ENCODE measurements around the gene PTGR1.
"Not testable (repeated sequence)": the region's sequence is repeated elsewhere in the genome, so short reads cannot be mapped to it uniquely, and the experiment has no call there.

PTGR1 gene

GRCh38 chr9:111610845-111611244 is 11.4 kb upstream of the PTGR1 start:
- no peak for DNase-seq

DNA sequence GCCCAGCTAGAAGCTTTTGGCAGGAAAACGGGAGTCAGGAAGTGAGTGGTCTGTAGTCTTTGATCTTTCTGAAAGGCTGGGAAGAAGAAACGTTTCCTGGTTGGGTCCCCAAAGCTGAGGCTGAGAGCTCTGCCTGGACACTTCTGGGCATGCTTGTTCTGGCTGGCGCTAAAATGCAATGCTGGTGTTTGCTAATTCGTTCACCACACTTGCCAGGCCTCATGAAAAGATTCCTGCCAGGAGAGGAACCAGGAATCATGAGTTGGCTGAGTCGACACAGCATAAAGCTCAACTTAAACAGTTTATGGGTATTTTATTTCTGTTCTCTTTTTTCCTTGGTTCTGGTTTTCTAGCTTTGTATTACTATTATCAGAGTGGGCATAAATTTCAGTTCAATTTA is 10.7 kb upstream of the PTGR1 start:
- no peak for DNase-seq

- DNase-seq = no peak
Measured at GRCh38 chr9:111605041-111605559, 5.7 kb upstream of the PTGR1 start.

DNA sequence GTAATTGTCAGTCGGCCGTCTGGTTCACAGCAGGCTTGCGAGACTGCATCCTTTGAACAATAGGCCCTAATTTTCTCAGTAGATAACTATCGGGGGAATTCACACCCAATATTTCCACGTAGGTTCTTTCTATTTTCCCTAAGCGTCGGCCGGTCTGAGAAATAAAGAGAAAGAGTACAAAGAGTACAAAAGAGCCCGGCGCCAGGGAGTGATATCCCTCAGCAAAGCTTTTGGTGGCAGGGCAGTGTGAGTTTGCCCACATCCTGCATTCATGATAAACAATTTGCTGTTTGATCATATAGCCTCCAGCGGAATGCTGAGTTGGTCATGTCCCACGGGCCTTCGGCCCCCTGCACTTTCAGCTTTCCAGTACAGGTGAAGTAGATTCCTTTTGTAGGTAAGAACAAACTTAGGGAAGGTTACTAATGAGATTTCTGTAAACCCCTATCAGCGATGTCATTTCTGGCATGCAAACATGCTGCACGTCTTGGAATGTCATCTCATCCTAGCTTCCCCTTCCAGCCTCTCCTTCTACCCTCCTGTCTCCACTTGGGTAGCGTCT is 4.7 kb upstream of the PTGR1 start:
- no peak for DNase-seq

DNA sequence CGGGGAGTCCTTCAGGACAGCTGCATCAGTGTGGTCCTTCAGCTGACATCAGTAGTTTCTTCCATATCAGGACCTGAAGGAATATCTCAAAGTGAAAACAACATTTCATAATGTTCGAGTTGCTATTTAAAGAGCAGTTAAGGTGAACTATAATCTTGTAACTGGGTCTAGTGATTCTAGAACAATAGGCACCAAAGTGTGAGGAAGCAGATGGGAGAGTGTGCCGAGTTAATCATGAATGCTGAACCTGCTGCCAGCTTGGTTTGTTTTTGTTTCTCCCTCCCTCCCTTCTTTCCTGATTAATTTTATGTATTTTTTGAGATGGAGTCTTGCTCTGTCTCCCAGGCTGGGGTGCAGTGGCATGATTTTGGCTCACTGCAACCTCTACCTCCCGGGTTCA is 3.6 kb upstream of the PTGR1 start:
- DNase-seq = no peak

- DNase-seq = peak; percentile 17
Measured at GRCh38 chr9:111601237-111602018, 2.0 kb upstream of the PTGR1 start.

GRCh38 chr9:111599955-111600343 is 502 bp upstream of the PTGR1 start:
- no peak for DNase-seq

- peak; percentile 26 for DNase-seq
Measured at GRCh38 chr9:111598733-111599091, 735 bp downstream of the PTGR1 start.

DNA sequence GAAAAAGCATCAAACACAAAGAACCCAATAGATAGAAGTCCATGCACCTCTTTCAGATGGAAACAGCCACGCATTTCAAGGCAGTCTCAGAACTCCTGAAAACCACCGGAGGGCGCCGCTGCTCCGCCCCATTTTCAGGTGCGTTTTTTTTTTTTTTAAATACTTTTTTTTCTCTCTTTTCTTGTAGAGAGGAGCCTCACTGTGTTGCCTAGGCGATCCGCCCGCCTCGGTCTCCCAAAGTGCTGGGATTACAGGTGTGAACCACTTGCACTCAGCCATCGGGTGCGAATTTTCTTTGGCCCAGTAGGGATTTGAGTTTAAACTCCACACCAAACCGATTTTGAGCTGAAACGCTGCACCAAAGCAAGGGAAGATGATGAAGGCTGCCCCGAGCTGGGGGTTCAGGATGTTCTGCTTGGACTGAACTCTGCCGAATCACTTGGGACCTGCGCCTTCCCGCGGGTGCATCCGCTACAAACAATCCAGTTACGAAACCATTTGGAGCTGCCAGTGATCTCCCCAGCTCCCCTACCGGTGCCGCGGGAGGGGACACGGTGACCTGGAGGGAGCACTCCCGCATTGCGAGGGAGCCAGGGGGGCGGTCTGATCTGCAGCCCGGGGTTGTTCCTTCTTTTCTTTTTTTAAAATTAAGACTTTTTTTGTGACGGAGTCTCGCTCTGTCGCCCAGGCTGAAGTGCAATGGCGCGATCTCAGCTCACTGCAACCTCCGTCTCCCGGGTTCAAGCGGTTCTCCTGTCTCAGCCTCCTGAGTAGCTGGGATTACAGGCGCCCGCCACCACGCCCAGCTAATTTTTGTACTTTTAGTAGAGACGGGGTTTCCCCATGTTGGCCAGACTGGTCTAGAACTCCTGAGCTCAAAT is 1.4 kb downstream of the PTGR1 start:
- DNase-seq = peak; percentile 79

DNA sequence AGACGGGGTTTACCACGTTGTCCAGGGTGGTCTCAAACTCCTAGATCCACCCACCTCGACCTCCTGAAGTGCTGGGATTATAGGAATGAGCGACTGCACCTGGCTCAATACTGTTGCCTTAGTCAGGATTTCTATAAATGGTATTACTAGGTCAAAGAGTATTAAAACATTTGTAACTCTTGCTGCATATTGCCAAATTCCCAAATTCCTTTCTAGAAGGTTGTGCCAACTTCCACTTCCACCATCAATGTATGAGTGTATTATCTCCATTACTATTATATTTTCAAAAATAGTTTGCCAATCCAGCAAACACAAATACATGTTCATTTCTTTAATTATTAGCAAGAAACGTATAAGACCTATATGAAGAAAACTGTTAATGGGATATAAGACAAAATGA is 10.6 kb downstream of the PTGR1 start:
- DNase-seq = no peak

- no peak for DNase-seq
Measured at GRCh38 chr9:111586378-111586777, 13.1 kb downstream of the PTGR1 start.

DNA sequence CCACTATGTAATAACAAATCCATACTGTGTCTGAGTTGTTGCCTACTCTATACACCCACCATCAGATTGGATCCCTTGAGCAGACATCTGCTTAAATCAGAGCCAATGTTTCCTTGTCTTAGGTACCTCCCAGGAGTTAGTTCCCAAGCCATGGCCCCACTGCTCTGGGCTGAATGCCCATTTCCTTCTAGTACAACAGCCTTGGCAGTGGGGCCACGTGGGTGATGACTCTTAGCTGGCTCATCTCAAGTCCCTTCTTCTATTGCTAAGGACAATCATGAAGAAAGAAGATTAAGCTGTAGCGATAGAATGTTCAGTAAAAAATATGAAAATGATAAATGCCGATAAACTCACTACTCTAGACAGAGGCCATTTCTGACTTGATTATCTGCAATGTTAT is 16.6 kb downstream of the PTGR1 start:
- no peak for DNase-seq

DNA sequence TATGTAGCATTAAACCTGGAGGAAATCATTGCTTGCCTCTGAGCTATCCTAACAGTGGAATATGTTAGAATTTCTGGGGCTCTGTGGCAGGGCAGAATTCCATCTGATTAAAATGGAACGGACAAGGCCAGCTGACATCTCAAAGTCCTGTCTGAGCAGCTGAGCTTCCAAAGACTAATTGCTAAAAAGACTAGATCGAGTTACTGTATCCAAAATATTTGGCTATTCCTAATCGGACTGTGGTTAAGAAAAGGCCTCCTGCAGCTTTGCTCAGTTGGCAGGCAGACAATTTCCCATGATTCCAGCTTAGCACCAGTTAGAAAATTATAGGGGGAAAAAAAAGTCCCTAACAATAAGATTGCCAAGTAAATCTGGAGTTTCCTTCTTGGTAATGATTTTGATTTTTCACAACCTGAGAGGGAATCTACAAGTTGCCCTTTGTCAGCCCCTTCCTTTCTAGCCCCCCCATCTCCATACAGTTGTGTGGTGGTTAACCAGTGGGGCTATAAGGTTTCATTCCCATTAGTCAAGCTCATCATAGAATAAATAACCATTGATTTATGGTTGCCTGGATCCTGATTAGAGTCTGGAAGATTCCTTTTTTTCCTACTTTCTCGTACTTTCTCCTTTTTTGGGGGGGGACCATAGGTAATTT is 26.4 kb downstream of the PTGR1 start:
- no peak for DNase-seq

GRCh38 chr9:111568127-111568526 is 31.3 kb downstream of the PTGR1 start:
- DNase-seq = not testable (repeated sequence)

DNA sequence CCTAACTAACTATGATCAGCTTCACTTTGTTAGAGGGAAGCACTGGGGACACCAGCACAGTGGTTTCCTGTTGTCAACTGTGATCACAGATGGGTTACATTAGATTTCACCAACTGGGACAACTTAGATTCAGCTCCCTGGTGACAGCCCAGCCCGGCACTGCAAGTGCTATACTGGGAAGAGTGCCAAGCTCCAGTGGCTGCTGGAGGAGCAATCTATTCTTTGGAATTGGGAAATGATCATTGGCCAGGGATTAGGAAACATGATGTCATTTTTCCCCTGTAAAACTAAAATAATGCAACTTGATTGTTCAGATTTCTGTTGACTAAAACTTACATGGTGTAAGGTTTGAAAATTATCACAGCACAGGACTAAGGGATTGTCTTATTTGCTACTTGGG is 33.2 kb downstream of the PTGR1 start:
- peak; percentile 1 for DNase-seq

- DNase-seq = no peak
Measured at GRCh38 chr9:111561165-111561719, 38.2 kb downstream of the PTGR1 start.

GRCh38 chr9:111559000-111559610 is 40.3 kb downstream of the PTGR1 start:
- DNase-seq = no peak

- not testable (repeated sequence) for DNase-seq
Measured at GRCh38 chr9:111555425-111555824, 44.0 kb downstream of the PTGR1 start.

- DNase-seq = no peak
Measured at GRCh38 chr9:111548623-111549022, 50.8 kb downstream of the PTGR1 start.

DNA sequence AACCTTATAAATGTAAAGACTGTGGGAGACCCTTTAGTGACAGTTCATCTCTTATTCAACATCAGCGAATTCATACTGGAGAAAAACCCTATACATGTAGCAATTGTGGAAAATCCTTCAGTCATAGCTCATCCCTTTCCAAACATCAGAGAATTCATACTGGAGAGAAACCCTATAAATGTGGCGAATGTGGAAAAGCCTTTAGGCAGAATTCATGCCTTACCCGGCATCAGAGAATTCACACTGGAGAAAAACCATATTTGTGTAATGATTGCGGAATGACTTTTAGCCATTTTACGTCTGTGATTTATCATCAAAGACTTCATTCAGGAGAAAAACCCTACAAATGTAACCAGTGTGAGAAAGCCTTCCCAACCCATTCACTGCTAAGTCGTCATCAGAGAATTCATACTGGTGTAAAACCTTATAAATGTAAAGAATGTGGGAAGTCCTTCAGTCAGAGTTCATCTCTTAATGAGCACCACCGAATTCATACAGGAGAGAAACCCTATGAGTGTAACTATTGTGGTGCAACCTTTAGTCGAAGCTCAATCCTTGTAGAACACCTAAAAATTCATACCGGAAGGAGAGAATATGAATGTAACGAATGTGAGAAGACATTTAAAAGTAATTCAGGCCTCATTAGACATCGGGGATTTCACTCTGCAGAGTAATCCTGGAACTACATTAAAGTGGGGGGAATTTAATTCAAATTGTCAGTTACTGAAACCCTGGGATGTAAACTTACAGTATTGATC is 56.8 kb downstream of the PTGR1 start:
- no peak for DNase-seq

GRCh38 chr9:111533099-111533790 is 66.2 kb downstream of the PTGR1 start:
- no peak for DNase-seq

Data from hematopoietic multipotent progenitor cell treated with erythropoietin and hydrocortisone succinate and interleukin-3 and kit ligand, for 4 days (in vitro differentiated cells).